ENCODE data around the gene TM9SF3.

TM9SF3 gene

DNA sequence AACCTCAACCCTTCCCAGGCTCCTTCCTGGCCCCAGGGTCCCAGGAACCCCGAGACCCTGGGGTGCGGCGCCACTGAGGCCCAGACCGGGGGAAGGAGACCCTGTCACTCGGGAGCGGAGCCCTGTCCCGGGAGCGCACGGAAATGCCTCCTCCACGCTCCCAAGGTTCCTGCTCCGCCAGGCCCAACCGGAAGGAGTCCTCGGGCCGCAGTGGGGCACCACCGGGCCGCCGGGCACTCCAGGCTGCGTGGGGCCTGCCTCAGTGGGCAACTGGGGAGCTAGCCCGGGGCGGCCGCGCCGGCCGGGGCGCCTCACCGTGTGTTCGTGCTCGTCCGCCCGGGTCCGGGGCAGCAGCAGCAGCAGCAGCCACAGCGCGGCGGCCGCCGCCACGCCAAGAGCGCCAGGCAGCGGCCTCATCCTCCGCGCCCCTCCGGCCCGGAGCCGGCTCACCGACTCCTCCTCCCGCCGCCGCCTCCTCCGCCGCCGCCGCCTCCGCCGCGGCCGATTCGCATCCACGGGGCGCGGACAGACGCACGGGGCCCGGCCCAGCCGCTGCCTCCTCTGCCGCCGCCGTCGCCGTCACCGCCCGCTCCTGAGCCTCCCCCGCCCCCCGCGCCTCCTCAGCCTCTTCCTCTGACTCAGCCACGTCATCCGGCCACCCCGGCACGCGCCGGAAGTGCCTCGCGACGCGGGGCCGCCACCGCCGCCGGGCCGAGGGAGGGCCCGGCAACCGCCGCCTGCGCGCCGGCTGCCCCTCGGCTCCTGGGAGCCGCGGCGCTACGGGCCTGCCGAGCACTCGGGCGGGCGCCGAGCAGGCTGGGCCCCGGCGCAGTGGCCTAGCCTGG, at the start of gene TM9SF3:
TSS of gene TM9SF3 (minus strand) at position 594 of the 845 bp plus-strand sequence. CDS start at position 417, 177 bp downstream.
- Histone ChIP-seq H3K4me2 (ENCODE audit: low read depth, low read length) (peak within 1 kb of the TSS; percentile 80), H3K27ac (ENCODE audit: low read length) (peak within 1 kb of the TSS; percentile 85), H3K27me3 (replicated peaks; ENCODE audit: insufficient read depth, low read length) (no peaks in the 10 kb centered on the region), H3K4me3 (ENCODE audit: low read length) (peak within 1 kb of the TSS; percentile 93), H3K9me2 (replicated peaks; ENCODE audit: insufficient read depth, low read length) (no peaks in the 10 kb centered on the region), H3F3A (ENCODE audit: insufficient read depth, low read length) (peaks cover 13% of the 10 kb centered on the region), H3K9ac (ENCODE audit: low read length) (peak within 1 kb of the TSS; percentile 84), H3K36me3 (replicated peaks; ENCODE audit: insufficient read depth, low read length) (no peaks in the 10 kb centered on the region), H2AFZ (ENCODE audit: low read length) (peak within 1 kb of the TSS; percentile 78), H3K4me1 (ENCODE audit: low read length) (peaks cover 16% of the 10 kb centered on the region; the same call in 1 of the 2 replicates), H3K79me2 (ENCODE audit: low read length) (peaks cover 50% of the 10 kb centered on the region), H4K20me1 (ENCODE audit: insufficient read depth, low read length) (peaks cover 20% of the 10 kb centered on the region; the same call in 1 of the 2 replicates), H3K9me3 (replicated peaks; ENCODE audit: insufficient read depth, low read length) (no peaks in the 10 kb centered on the region)
- DNase-seq, result peak; percentile 91
- TF ChIP-seq EZH2 (optimal IDR thresholded peaks at IDR 0.05; ENCODE audit: low read depth, low read length) (no peak), EZH2phosphoT487 (IDR thresholded peaks at IDR 0.05; ENCODE audit: low read length) (no peak)
- TF ChIP-seq, protein P1, sequence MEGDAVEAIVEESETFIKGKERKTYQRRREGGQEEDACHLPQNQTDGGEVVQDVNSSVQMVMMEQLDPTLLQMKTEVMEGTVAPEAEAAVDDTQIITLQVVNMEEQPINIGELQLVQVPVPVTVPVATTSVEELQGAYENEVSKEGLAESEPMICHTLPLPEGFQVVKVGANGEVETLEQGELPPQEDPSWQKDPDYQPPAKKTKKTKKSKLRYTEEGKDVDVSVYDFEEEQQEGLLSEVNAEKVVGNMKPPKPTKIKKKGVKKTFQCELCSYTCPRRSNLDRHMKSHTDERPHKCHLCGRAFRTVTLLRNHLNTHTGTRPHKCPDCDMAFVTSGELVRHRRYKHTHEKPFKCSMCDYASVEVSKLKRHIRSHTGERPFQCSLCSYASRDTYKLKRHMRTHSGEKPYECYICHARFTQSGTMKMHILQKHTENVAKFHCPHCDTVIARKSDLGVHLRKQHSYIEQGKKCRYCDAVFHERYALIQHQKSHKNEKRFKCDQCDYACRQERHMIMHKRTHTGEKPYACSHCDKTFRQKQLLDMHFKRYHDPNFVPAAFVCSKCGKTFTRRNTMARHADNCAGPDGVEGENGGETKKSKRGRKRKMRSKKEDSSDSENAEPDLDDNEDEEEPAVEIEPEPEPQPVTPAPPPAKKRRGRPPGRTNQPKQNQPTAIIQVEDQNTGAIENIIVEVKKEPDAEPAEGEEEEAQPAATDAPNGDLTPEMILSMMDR (IDR thresholded peaks at IDR 0.05; ENCODE audit: low read length), result no peak

DNA sequence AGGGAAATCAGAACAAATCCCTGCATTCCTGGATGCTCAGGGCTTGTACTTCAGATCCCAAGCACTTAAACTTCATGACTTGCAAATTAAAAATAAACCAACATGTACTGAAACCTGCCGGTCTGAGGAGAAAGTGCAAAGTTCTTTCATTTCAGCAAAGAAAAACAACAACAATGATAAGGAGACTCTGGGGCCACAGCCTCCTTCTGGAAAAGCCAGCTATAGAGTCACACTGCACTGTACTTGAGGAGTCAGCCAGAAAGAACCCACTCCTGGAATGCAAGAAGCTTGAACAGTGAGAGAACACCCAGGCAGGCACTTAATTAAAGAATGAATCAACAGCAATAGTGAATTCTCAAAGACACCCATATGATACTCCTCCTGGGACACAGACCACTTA, 49.7 kb upstream of the TM9SF3 start:
- no peaks in the 10 kb centered on the region for H4K20me1 ChIP-seq (ENCODE audit: insufficient read depth, low read length)
- H3K27ac ChIP-seq (ENCODE audit: low read length), result no peak overlapping the region
- no peaks in the 10 kb centered on the region for H3K36me3 ChIP-seq (replicated peaks; ENCODE audit: insufficient read depth, low read length)
- H3K4me3 ChIP-seq (ENCODE audit: low read length), result no peak overlapping the region
- TF ChIP-seq, protein P1 (IDR thresholded peaks at IDR 0.05; ENCODE audit: low read length), result no peak
- no peak for TF ChIP-seq EZH2phosphoT487 (IDR thresholded peaks at IDR 0.05; ENCODE audit: low read length)
- no peak for TF ChIP-seq EZH2 (optimal IDR thresholded peaks at IDR 0.05; ENCODE audit: low read depth, low read length)
- no peak overlapping the region for H2AFZ ChIP-seq (ENCODE audit: low read length)
- no peaks in the 10 kb centered on the region for H3K9me2 ChIP-seq (replicated peaks; ENCODE audit: insufficient read depth, low read length)
- H3K27me3 ChIP-seq (replicated peaks; ENCODE audit: insufficient read depth, low read length), result no peaks in the 10 kb centered on the region
- no peaks in the 10 kb centered on the region for H3K9me3 ChIP-seq (replicated peaks; ENCODE audit: insufficient read depth, low read length)
- H3K79me2 ChIP-seq (ENCODE audit: low read length), result no peaks in the 10 kb centered on the region
- no peak overlapping the region for H3K9ac ChIP-seq (ENCODE audit: low read length)
- H3K4me1 ChIP-seq (ENCODE audit: low read length), result peaks cover 6% of the 10 kb centered on the region
- H3F3A ChIP-seq (ENCODE audit: insufficient read depth, low read length), result no peaks in the 10 kb centered on the region
- H3K4me2 ChIP-seq (ENCODE audit: low read depth, low read length), result no peak overlapping the region
- DNase-seq, result no peak

DNA sequence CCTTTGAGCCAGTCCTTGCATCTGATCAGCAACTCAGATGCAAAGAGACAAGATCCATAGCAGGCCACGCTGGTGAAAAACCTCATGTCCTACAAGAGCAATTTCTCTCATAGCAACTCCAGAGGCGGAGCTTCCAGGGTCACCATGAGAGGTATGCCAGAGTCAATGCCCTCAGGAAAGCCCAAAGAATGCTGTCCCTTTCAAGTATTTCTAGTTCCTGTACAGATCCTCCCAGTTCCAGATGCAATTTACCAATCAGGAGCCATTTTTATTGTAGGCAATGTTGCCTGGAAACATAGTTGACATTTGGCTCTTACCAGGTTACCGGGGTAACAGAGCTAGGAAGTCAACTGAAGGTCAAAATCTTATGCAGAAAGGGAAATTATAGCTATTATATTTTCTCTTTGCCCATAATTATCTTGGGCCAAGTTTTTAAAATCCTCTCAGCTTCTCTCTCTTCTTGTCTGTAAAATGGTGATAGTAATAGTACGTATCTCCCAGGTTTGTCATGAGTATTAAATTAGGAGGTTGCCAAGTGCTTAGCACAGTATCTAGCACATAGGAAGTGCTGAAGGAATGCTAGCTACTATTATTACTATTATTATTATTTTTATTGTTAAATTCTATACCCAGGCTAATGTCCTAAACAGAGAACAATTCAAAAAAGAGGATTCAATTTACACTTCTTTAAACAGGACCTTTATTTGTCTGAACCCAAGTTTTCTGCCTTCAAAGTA, 46.3 kb upstream of the TM9SF3 start:
- Histone ChIP-seq H3K79me2 (ENCODE audit: low read length) (no peaks in the 10 kb centered on the region), H3K4me3 (ENCODE audit: low read length) (no peak overlapping the region), H3F3A (ENCODE audit: insufficient read depth, low read length) (no peaks in the 10 kb centered on the region), H3K36me3 (replicated peaks; ENCODE audit: insufficient read depth, low read length) (no peaks in the 10 kb centered on the region), H3K9me2 (replicated peaks; ENCODE audit: insufficient read depth, low read length) (no peaks in the 10 kb centered on the region), H3K4me1 (ENCODE audit: low read length) (peaks cover 6% of the 10 kb centered on the region), H4K20me1 (ENCODE audit: insufficient read depth, low read length) (no peaks in the 10 kb centered on the region), H2AFZ (ENCODE audit: low read length) (no peak overlapping the region), H3K4me2 (ENCODE audit: low read depth, low read length) (no peak overlapping the region), H3K9me3 (replicated peaks; ENCODE audit: insufficient read depth, low read length) (no peaks in the 10 kb centered on the region), H3K9ac (ENCODE audit: low read length) (no peak overlapping the region), H3K27ac (ENCODE audit: low read length) (no peak overlapping the region), H3K27me3 (replicated peaks; ENCODE audit: insufficient read depth, low read length) (no peaks in the 10 kb centered on the region)
- DNase-seq, result no peak
- TF ChIP-seq, protein P1 (IDR thresholded peaks at IDR 0.05; ENCODE audit: low read length), result no peak
- TF ChIP-seq EZH2 (optimal IDR thresholded peaks at IDR 0.05; ENCODE audit: low read depth, low read length), result no peak
- TF ChIP-seq EZH2phosphoT487 (IDR thresholded peaks at IDR 0.05; ENCODE audit: low read length), result no peak

Measured in MM.1S (cell line).